Brain microvascular endothelial cell (primary cell): ENCODE data around the gene ZNF407.

Source experiments
- DNase-seq: peaks from one replicate; pipeline ENCODE4 v3.0.0-alpha.2; 2020
- H3K27ac ChIP-seq: fragments of 250-450 bp; sonication (Bioruptor Pico); 2 replicates; pipeline ENCODE4 v1.5.1; 2020; ENCODE audit warnings: mild to moderate bottlenecking, moderate library complexity
- H3K27me3 ChIP-seq: fragments of 250-450 bp; sonication (Bioruptor Pico); replicated peaks from 2 replicates; pipeline ENCODE4 v1.5.1; 2020; ENCODE audit warnings: mild to moderate bottlenecking
- H3K36me3 ChIP-seq: fragments of 250-450 bp; sonication (Bioruptor Pico); replicated peaks from 2 replicates; pipeline ENCODE4 v1.5.1; 2020; ENCODE audit warnings: mild to moderate bottlenecking
- H3K4me3 ChIP-seq: 2 replicates; pipeline ENCODE4 v1.5.1; 2011; ENCODE audit warnings: low read depth, mild to moderate bottlenecking, control low read depth, low read length, moderate library complexity
- in situ Hi-C: cut with HindIII; loops from 2 replicates; pipeline ENCODE4 v1.10.0; 2017; ENCODE audit warnings: low sequenced_read_pairs, low pct_ligation_motif_present
- TF ChIP-seq, protein P1 (sequence below): IDR thresholded peaks from 2 replicates; pipeline ENCODE4 v1.5.1; 2011; ENCODE audit warnings: low read depth, mild to moderate bottlenecking, moderate library complexity, low read length, control low read depth, inconsistent platforms; ENCODE audit errors: missing control alignments

Gene ZNF407

DNA sequence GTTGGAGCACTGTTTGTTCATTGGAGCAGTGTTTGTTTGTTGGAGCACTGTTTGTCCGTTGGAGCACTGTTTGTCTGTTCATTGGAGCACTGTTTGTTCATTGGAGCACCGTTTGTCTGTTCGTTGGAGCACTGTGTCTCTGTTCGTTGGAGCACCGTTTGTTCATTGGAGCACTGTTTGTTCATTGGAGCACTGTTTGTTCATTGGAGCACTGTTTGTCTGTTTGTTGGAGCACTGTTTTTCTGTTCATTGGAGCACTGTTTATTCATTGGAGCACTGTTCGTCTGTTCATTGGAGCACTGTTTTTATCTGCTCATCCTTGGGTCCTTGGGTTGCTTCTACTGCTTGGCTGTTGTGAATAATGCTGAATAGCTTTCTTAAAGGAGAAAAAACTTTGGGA is 74.7 kb downstream of the ZNF407 start:
- in situ Hi-C loops = no loop called here
- H3K27ac ChIP-seq = no peak overlapping the region
- no peak overlapping the region for H3K4me3 ChIP-seq
- no peak for DNase-seq
- no peaks in the 10 kb centered on the region for H3K27me3 ChIP-seq
- H3K36me3 ChIP-seq = no peaks in the 10 kb centered on the region
- TF ChIP-seq, protein P1, sequence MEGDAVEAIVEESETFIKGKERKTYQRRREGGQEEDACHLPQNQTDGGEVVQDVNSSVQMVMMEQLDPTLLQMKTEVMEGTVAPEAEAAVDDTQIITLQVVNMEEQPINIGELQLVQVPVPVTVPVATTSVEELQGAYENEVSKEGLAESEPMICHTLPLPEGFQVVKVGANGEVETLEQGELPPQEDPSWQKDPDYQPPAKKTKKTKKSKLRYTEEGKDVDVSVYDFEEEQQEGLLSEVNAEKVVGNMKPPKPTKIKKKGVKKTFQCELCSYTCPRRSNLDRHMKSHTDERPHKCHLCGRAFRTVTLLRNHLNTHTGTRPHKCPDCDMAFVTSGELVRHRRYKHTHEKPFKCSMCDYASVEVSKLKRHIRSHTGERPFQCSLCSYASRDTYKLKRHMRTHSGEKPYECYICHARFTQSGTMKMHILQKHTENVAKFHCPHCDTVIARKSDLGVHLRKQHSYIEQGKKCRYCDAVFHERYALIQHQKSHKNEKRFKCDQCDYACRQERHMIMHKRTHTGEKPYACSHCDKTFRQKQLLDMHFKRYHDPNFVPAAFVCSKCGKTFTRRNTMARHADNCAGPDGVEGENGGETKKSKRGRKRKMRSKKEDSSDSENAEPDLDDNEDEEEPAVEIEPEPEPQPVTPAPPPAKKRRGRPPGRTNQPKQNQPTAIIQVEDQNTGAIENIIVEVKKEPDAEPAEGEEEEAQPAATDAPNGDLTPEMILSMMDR = no peak

DNA sequence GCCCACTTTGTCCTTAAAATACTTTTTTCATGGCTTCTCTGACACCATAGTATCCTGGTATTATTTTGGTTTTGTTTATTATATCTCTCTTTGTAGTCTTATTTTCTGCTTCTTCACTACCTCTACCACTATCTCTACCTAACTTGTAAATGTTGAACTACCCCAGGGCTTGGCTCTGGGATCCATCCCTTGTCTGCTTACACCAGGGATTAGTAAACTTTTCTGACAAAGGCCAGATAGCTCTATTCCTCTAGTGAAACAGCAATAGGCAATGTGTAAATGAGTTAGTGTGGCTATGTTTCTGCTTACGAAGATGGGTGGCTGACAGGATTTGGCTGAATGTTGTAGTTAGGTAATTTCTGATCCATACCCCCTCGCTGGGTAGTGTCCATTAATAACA is 76.8 kb downstream of the ZNF407 start:
- TF ChIP-seq, protein P1 = no peak
- Histone ChIP-seq H3K27ac (no peak overlapping the region), H3K4me3 (no peak overlapping the region), H3K36me3 (no peaks in the 10 kb centered on the region), H3K27me3 (no peaks in the 10 kb centered on the region)
- in situ Hi-C loops = no loop called here
- DNase-seq = no peak

DNA sequence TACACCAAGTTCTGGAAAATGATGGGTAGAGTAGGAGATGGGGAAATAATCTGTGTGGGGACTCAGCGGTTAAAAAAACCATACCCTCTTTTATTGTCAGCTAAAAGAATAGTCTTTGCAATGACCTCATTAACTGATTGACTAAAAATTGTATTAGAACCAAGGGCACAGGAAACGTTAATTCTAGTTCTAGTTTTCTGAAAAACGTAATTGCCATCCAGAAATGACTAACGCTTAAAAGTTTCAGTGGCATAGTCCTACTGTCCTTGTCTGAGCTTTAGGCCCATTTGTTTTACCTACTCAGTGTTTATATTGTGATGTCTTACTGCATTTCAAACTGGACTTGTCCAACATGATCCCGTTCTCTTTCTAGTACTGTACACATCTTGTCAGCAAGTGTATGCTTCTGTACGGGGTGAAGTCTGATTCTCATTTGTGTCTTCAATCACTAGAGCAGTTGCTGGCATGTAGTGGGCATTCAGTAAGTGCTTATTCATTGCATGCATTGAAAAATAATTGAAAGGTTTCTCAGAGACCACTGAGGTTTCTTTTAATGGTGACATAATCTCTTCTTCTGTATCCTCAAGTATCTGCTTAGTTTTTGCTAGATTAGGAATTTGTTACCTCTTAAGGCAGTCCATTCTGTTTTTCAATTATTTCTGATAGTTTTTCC is 81.5 kb downstream of the ZNF407 start:
- Histone ChIP-seq H3K4me3 (no peak overlapping the region), H3K27ac (no peak overlapping the region), H3K27me3 (no peaks in the 10 kb centered on the region), H3K36me3 (no peaks in the 10 kb centered on the region)
- no peak for DNase-seq
- TF ChIP-seq, protein P1 = no peak
- in situ Hi-C loops = no loop called here

DNA sequence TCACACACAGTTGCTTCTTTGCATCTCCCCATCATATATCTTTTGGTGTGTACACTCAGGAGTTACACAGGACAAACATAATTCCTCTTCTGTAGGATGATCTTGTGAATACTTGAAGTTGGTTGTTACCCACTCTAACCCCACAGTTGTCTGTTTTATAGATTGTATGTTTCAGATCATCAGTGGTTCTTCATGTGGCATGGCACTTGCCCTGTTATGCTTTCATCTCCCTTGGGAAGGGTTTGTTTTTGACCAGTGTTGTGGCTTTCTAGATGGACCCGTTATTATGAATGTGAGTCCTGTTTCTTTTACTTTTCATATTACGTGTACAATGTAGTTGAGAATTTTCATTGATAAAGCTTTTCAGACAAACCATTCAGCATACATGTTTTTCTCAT is 82.0 kb downstream of the ZNF407 start:
- no peaks in the 10 kb centered on the region for H3K27me3 ChIP-seq
- H3K36me3 ChIP-seq = no peaks in the 10 kb centered on the region
- DNase-seq = no peak
- no peak overlapping the region for H3K4me3 ChIP-seq
- in situ Hi-C loops = no loop called here
- H3K27ac ChIP-seq = no peak overlapping the region
- TF ChIP-seq, protein P1 = no peak

DNA sequence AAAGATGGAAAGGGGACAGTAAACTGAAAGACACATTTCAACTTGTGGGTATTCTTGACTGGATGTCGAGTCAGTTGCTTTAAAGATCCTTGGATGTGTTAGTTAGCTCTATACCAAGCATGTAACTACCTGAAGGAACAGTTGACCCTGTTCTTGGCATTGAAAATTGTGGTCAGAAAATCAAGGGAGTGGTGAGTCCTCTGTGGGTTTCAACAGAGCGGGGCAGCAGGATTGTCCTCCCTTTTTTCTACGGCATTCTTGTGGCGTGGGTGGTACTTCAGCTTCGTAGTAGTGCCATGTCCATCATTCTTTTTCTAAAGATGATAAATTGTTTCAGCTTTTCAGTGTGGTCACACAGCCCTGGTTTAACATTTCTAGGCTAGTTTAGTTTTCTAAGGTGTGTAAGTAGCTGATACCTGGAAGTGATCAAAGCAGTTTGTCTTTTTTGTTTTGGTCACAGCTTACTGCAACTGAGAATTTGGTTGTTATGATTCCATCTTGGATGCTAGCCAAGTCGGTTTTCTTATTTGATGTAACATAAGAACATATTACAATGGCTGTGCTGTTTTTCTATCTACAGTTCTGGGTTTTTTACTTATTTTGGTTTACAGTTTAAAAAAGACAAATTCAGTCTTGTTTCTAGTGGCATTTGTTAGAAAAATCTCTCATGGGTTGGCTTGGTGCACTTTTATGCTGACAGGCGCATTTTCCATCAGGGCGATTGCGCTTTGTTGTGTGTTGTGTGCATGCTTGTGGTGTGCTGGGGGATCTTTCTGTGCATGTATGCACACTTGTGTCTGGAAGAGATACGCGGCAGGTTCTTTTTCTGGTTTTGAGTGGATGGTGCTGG is 84.7 kb downstream of the ZNF407 start:
- no peak for DNase-seq
- no peaks in the 10 kb centered on the region for H3K36me3 ChIP-seq
- in situ Hi-C loops = no loop called here
- H3K4me3 ChIP-seq = no peak overlapping the region
- TF ChIP-seq, protein P1 = no peak
- no peak overlapping the region for H3K27ac ChIP-seq
- H3K27me3 ChIP-seq = no peaks in the 10 kb centered on the region
